H9 (cell line): ENCODE results near the gene AGL. TPM values are rescaled to one million over a fixed set of nuclear protein-coding genes. Genes with fewer than 3 reads are reported as not detected.

ENCODE experiments used
- DNase-seq: peaks from one replicate; pipeline ENCODE4 v3.0.0-alpha.2; 2017
- H2AFZ ChIP-seq: one replicate; pipeline ENCODE4 v1.6.1; 2013; ENCODE audit warnings: mild to moderate bottlenecking, low read length, control low read depth, moderate library complexity
- H2AK5ac ChIP-seq: 2 replicates; pipeline ENCODE4 v1.6.1; 2013; ENCODE audit warnings: low read length, control low read depth, mixed read lengths; ENCODE audit not compliant: insufficient read length
- H2BK120ac ChIP-seq: one replicate; pipeline ENCODE4 v1.6.1; 2013; ENCODE audit warnings: low read depth, mild to moderate bottlenecking, low read length, control low read depth, inconsistent platforms; ENCODE audit not compliant: poor library complexity, severe bottlenecking
- H2BK12ac ChIP-seq: 2 replicates; pipeline ENCODE4 v1.6.1; 2013; ENCODE audit warnings: low read length, control low read depth, mixed read lengths, low read depth; ENCODE audit not compliant: insufficient read length
- H2BK15ac ChIP-seq: 2 replicates; pipeline ENCODE4 v1.6.1; 2013; ENCODE audit warnings: low read depth, low read length, control low read depth
- H2BK20ac ChIP-seq: one replicate; pipeline ENCODE4 v1.6.1; 2013; ENCODE audit warnings: low read depth, mild to moderate bottlenecking, low read length, control low read depth, inconsistent platforms; ENCODE audit not compliant: poor library complexity, severe bottlenecking
- H2BK5ac ChIP-seq: 2 replicates; pipeline ENCODE4 v1.6.1; 2013; ENCODE audit warnings: low read length, control low read depth, mixed read lengths; ENCODE audit not compliant: insufficient read length
- H3K14ac ChIP-seq: 2 replicates; pipeline ENCODE4 v1.6.1; 2013; ENCODE audit warnings: low read length, control low read depth; ENCODE audit not compliant: insufficient read depth
- H3K18ac ChIP-seq: 2 replicates; pipeline ENCODE4 v1.6.1; 2013; ENCODE audit warnings: low read depth, mild to moderate bottlenecking, mixed read lengths, low read length, control low read depth; ENCODE audit not compliant: insufficient read length
- H3K23ac ChIP-seq: 2 replicates; pipeline ENCODE4 v1.6.1; 2013; ENCODE audit warnings: low read length, control low read depth, mixed read lengths, low read depth; ENCODE audit not compliant: insufficient read length
- H3K23me2 ChIP-seq: 2 replicates; pipeline ENCODE4 v1.6.1; 2013; ENCODE audit warnings: low read depth, mild to moderate bottlenecking, mixed read lengths, low read length, control low read depth; ENCODE audit not compliant: insufficient read length, poor library complexity, severe bottlenecking
- H3K27ac ChIP-seq: 2 replicates; pipeline ENCODE4 v1.5.1; 2013; ENCODE audit warnings: low read length, control low read depth, mixed read lengths, low read depth; ENCODE audit not compliant: insufficient read length
- H3K27me3 ChIP-seq: 2 replicates; pipeline ENCODE4 v1.6.1; 2013; ENCODE audit warnings: low read length, control low read depth, inconsistent platforms; ENCODE audit not compliant: insufficient read depth
- H3K4ac ChIP-seq: 2 replicates; pipeline ENCODE4 v1.6.1; 2013; ENCODE audit warnings: low read depth, mild to moderate bottlenecking, control low read depth, inconsistent platforms, low read length, moderate library complexity
- H3K4me1 ChIP-seq: 2 replicates; pipeline ENCODE4 v1.6.1; 2013; ENCODE audit warnings: low read length, control low read depth, inconsistent platforms; ENCODE audit not compliant: insufficient read depth
- H3K4me2 ChIP-seq: 2 replicates; pipeline ENCODE4 v1.6.1; 2013; ENCODE audit warnings: low read length, control low read depth, mixed read lengths; ENCODE audit not compliant: insufficient read length, insufficient read depth
- H3K56ac ChIP-seq: 2 replicates; pipeline ENCODE4 v1.6.1; 2013; ENCODE audit warnings: low read depth, mild to moderate bottlenecking, mixed read lengths, low read length, control low read depth; ENCODE audit not compliant: insufficient read length
- H3K79me1 ChIP-seq: 2 replicates; pipeline ENCODE4 v1.6.1; 2013; ENCODE audit warnings: low read depth, mild to moderate bottlenecking, moderate library complexity, low read length, control low read depth, inconsistent platforms; ENCODE audit not compliant: insufficient read depth, poor library complexity, severe bottlenecking
- H3K79me2 ChIP-seq: 2 replicates; pipeline ENCODE4 v1.6.1; 2013; ENCODE audit warnings: low read length, control low read depth, inconsistent platforms; ENCODE audit not compliant: insufficient read depth
- H3K9ac ChIP-seq: 2 replicates; pipeline ENCODE4 v1.6.1; 2013; ENCODE audit warnings: low read length, control low read depth, mixed read lengths; ENCODE audit not compliant: insufficient read length; ENCODE audit errors: extremely low read depth
- H3K9me3 ChIP-seq: one replicate; pipeline ENCODE4 v1.6.1; 2013; ENCODE audit warnings: low read depth, low read length, inconsistent platforms; ENCODE audit not compliant: control insufficient read depth
- H3T11ph ChIP-seq: one replicate; pipeline ENCODE4 v1.6.1; 2013; ENCODE audit warnings: mild to moderate bottlenecking, low read length, control low read depth, inconsistent platforms
- H4K20me1 ChIP-seq: one replicate; pipeline ENCODE4 v1.6.1; 2013; ENCODE audit not compliant: control insufficient read depth, insufficient read length, insufficient read depth
- H4K5ac ChIP-seq: 2 replicates; pipeline ENCODE4 v1.6.1; 2013; ENCODE audit warnings: low read depth, mild to moderate bottlenecking, mixed read lengths, low read length, control low read depth; ENCODE audit not compliant: insufficient read length
- H4K8ac ChIP-seq: replicated peaks from 2 replicates; pipeline ENCODE4 v1.6.1; 2013; ENCODE audit warnings: low read length, control low read depth, mixed read lengths, low read depth; ENCODE audit not compliant: insufficient read length
- H4K91ac ChIP-seq: 2 replicates; pipeline ENCODE4 v1.6.1; 2013; ENCODE audit warnings: low read depth, mild to moderate bottlenecking, moderate library complexity, mixed read lengths, low read length, control low read depth; ENCODE audit not compliant: insufficient read length
- H3K27ac Mint-ChIP-seq, 3 experiments: 2 replicates in 2 of 3; 3 replicates in 1 of 3; pipeline ENCODE4 v1.8.0; 2020 to 2021; ENCODE audit warnings: mixed read lengths in 3 of 3, mild to moderate bottlenecking in 1 of 3, moderate library complexity in 1 of 3
- H3K27me3 Mint-ChIP-seq: 2 replicates; pipeline ENCODE4 v1.8.0; 2021; ENCODE audit warnings: low read depth, mild to moderate bottlenecking, moderate library complexity, mixed read lengths
- H3K36me3 Mint-ChIP-seq, 3 experiments: 2 replicates in 2 of 3; 3 replicates in 1 of 3; pipeline ENCODE4 v1.8.0; 2020 to 2021; ENCODE audit warnings: low read depth in 3 of 3, mixed read lengths in 3 of 3; ENCODE audit not compliant: insufficient read depth in 1 of 3
- H3K4me1 Mint-ChIP-seq, 2 experiments: 2 replicates each; pipeline ENCODE4 v1.8.0; 2020; ENCODE audit warnings: mixed read lengths in 2 of 2
- H3K4me3 Mint-ChIP-seq, 2 experiments: 2 replicates in 1 of 2; 3 replicates in 1 of 2; pipeline ENCODE4 v1.8.0; 2020 to 2021; ENCODE audit warnings: mild to moderate bottlenecking in 2 of 2, mixed read lengths in 2 of 2, moderate library complexity in 1 of 2
- H3K9me3 Mint-ChIP-seq, 2 experiments: 2 replicates in 1 of 2; 3 replicates in 1 of 2; pipeline ENCODE4 v1.8.0; 2020; ENCODE audit warnings: mild to moderate bottlenecking in 2 of 2, mixed read lengths in 2 of 2, moderate library complexity in 1 of 2
- total RNA-seq: library from RNA; stranded (reverse); gene quantifications from 2 replicates; pipeline ENCODE4 v1.2.1, GENCODE V29; 2021
- TF ChIP-seq, protein P1 (sequence below): fragments of 200-600 bp; sonication (generic); conservative IDR thresholded peaks from 3 replicates; pipeline ENCODE4 v1.8.0; 2021; ENCODE audit warnings: antibody characterized with exemption, mild to moderate bottlenecking

AGL gene
- total RNA-seq, 1 experiment from 2014 or later = 24.0 TPM

DNA sequence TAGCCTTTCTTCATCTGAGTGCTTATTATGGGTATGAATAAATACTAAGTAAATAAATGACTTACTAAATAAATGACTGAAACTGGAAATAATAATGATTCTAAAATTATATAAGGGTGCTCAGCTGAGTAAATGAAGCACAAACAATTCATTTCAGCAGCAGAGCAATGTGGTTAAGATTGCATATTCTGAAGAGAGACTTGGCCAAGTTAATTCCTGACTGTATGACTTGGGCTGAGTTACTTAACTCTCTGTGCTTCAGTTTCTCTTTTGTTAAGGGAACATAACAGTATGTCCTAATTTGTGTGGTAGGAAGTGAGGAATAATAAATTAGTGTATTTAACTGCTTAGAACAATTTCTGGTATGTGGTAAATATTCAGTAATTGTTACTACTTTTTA lies 19.1 kb downstream of the AGL start:
- H3K36me3 Mint-ChIP-seq = peaks cover 0 to 4% (median 0%) of the 10 kb centered on the region in 3 experiments; a peak in 2 of 7 replicates
- H3K79me2 ChIP-seq = no peaks in the 10 kb centered on the region
- no peaks in the 10 kb centered on the region for H3K9me3 ChIP-seq
- no peak overlapping the region for H3K4ac ChIP-seq
- no peak overlapping the region for H3K27ac Mint-ChIP-seq
- H3K14ac ChIP-seq = no peak overlapping the region
- H3K23me2 ChIP-seq = no peaks in the 10 kb centered on the region
- no peak overlapping the region for H2BK5ac ChIP-seq
- H2BK120ac ChIP-seq = no peak overlapping the region
- H4K20me1 ChIP-seq = no peaks in the 10 kb centered on the region
- no peaks in the 10 kb centered on the region for H3K79me1 ChIP-seq
- H2BK12ac ChIP-seq = no peak overlapping the region
- no peak overlapping the region for H3K23ac ChIP-seq
- H3K18ac ChIP-seq = no peak overlapping the region
- H3K9ac ChIP-seq = no peak overlapping the region
- no peak overlapping the region for H4K8ac ChIP-seq
- no peaks in the 10 kb centered on the region for H3K4me1 ChIP-seq
- no peak overlapping the region for H2BK15ac ChIP-seq
- H3K56ac ChIP-seq = no peak overlapping the region
- H3K4me1 Mint-ChIP-seq = no peaks in the 10 kb centered on the region
- TF ChIP-seq, protein P1, sequence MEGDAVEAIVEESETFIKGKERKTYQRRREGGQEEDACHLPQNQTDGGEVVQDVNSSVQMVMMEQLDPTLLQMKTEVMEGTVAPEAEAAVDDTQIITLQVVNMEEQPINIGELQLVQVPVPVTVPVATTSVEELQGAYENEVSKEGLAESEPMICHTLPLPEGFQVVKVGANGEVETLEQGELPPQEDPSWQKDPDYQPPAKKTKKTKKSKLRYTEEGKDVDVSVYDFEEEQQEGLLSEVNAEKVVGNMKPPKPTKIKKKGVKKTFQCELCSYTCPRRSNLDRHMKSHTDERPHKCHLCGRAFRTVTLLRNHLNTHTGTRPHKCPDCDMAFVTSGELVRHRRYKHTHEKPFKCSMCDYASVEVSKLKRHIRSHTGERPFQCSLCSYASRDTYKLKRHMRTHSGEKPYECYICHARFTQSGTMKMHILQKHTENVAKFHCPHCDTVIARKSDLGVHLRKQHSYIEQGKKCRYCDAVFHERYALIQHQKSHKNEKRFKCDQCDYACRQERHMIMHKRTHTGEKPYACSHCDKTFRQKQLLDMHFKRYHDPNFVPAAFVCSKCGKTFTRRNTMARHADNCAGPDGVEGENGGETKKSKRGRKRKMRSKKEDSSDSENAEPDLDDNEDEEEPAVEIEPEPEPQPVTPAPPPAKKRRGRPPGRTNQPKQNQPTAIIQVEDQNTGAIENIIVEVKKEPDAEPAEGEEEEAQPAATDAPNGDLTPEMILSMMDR = no peak
- H3K27ac ChIP-seq = no peak overlapping the region
- H3K27me3 ChIP-seq = no peaks in the 10 kb centered on the region
- no peak overlapping the region for H2AK5ac ChIP-seq
- H3T11ph ChIP-seq = no peak overlapping the region
- H3K4me3 Mint-ChIP-seq = no peak overlapping the region
- H4K5ac ChIP-seq = no peak overlapping the region
- H2BK20ac ChIP-seq = no peak overlapping the region
- H2AFZ ChIP-seq = no peak overlapping the region
- no peak overlapping the region for H3K4me2 ChIP-seq
- no peaks in the 10 kb centered on the region for H3K9me3 Mint-ChIP-seq
- no peaks in the 10 kb centered on the region for H3K27me3 Mint-ChIP-seq
- DNase-seq = no peak
- no peak overlapping the region for H4K91ac ChIP-seq
